NCI-H187 treated with DMSO at 0.1 percent for 48 hours (cell line): Measurements from ENCODE around the gene ATP5IF1.

Source experiments
- DNase-seq: peaks from one replicate; lab custom pipeline; 2025; lab: John Stamatoyannopoulos, UW

Gene ATP5IF1

DNA sequence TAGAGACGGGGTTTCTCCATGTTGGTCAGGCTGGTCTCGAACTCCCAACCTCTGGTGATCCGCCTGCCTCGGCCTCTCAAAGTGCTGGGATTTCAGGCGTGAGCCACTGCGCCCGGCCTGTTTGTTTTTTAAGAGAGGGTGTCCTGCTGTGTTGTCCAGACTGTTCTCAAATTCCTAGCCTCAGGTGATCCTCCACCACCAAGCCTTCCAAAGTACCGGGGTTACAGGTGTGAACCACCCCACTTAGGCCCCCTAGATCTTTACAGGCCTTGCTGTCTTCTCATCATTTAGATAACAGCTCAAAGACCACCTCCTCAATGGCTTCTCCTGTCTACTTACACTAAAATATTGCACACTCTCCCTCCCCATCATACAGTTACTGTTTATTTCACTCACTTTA lies 29.7 kb downstream of the ATP5IF1 start:
- DNase-seq: no peak

DNA sequence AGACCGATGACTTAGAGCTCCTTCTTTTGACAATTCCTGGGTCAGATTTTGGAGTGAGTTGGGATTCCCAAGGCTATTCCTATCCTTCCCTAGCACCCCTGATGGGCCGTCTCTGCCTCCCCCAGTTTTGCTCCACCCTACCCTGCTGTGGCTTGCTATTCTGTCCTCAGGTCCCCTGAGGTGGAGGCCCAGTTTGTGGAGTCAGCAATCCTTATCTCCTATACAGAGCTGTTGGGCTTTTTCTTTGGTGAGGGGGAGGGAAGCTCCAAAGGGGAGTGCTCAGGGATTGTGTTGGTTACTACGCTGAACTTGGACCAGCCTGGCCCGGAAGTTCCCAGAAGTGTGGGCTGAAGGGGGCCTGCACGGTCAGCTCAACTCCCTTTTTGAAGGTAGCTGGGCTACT lies 31.0 kb downstream of the ATP5IF1 start:
- no peak for DNase-seq

DNA sequence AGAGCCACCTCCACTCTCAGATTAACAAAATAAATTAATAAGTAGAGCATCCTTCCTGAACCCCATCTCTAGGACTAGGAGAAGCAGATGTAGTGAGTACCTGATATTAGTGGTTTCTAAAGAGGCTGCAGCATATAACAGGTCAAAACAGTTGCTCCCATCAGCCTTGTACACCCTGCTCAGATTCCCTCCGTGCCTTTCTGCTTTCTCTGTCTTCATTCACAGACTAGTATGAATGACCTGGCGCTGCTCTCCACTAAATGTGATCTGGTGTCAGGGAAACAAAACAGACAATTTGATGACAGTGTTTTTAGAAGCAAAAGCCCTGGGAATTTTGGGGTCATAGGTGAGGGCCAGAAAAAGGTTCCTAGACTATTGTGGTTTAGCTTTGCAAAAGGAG lies 31.7 kb downstream of the ATP5IF1 start:
- no peak for DNase-seq

DNA sequence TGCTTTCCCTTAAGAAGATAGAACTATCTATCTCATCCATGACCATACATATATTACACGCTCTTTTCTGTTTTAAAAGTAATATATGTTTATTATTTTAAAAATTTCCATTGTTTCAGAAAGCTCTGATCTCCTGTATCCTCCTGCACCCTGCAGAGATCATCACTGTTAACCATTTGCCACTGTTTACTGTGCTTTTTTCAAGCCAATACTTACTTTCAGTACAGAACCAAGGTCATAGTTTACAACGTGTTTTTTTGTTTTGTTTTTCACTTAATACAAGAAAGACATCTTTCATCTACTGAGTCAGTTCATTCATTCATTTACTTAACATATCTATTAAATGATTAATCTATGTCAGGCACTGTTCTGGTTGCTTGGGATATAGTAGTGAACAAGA lies 33.6 kb downstream of the ATP5IF1 start:
- DNase-seq: no peak

DNA sequence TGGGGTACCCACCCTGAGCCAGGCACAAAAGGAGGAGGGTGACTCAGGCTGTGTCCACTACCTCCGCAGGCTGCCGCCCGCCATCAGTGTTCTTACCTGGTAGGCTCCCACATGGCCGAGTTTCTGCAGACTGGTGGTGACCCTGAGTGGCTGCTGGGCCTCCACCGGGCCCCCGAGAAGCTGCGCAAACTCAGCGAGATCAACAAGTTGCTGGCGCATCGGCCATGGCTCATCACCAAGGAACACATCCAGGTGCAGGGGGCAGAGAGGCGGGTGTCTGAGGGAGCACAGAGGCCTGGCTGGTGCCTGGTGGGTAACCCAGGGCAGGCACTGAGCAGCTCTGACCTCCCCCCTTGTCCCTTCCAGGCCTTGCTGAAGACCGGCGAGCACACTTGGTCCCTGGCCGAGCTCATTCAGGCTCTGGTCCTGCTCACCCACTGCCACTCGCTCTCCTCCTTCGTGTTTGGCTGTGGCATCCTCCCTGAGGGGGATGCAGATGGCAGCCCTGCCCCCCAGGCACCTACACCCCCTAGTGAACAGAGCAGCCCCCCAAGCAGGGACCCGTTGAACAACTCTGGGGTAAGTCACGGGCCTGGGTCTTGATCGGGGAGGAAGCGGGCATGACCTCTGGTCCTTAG lies 36.4 kb downstream of the ATP5IF1 start:
- no peak for DNase-seq

DNA sequence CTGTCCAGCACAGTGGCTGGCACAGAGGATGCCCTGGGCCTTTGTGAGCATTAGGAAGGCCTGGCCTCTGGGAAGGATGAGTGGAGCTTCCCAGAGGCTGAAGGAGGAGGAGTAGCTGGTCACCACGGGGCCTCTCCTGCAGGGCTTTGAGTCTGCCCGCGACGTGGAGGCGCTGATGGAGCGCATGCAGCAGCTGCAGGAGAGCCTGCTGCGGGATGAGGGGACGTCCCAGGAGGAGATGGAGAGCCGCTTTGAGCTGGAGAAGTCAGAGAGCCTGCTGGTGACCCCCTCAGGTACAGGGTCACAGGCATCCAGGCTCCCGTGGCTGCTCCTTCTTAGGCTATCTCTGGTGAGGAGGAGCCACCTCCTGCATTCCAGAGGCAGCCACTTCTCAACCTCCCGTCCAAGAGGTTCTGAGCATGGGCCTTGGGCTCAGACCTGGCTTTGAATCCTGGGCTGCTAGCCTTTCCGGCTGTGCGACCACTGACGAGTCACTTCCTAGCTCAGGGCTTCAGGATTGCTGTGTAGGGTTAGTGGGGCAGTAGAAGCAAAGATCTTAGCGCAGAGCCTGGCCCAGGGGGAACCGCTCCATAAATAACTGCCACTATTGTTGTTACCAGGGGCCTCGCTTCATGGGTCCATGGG lies 37.4 kb downstream of the ATP5IF1 start:
- DNase-seq: no peak

DNA sequence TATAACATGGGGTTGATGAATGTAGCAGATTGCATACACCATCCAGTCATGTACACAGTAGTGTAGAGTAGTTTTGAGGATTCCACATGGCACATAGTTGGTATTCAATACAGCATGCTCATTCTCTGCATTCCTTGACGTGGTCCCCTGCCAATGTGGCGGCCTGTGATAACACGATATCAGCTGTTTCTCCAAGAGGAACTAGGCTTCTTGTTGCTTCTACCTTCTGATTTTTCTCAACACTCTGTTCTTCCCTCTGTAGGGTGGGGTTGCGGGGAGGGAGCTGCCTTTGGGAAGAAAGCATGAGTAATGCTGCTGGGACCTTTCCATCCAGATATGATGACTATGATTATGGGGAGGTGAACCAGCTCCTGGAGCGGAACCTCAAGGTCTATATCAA lies 42.8 kb downstream of the ATP5IF1 start:
- no peak for DNase-seq

DNA sequence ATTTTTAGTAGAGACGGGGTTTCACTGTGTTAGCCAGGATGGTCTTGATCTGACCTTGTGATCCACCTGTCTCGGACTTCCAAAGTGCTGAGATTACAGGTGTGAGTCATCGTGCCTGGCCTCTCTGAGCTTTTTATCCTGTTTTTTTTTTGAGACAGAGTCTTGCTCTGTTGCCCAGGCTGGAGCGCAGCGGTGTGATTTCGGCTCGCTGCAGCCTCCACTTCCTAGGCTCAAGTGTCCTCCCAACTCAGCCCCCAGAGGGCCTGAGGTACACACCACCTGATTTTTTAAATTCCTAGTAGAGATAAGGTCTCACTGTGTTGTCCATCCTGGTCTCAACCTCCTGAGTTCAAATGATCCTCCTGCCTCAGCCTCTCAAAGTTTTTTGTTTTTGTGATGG lies 43.8 kb downstream of the ATP5IF1 start:
- no peak for DNase-seq

DNA sequence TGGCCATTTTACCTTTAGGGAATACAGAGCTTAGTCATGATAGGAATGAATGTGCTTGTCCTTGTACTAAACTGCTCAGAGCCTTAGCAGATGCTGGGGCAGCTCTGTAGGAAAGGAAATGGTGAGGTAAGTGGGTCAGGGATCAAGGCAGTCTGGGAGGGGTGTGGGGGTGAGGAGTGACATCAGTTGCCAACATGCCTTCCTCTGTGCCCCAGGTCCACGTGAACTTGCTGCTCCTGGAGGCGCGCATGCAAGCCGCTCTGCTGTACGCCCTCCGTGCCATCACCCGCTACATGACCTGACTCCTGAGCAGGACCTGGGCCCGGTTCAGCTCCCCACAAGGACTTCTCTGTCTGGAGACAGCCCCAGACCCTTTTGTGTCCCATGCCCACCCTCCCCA lies 44.6 kb downstream of the ATP5IF1 start:
- no peak for DNase-seq

DNA sequence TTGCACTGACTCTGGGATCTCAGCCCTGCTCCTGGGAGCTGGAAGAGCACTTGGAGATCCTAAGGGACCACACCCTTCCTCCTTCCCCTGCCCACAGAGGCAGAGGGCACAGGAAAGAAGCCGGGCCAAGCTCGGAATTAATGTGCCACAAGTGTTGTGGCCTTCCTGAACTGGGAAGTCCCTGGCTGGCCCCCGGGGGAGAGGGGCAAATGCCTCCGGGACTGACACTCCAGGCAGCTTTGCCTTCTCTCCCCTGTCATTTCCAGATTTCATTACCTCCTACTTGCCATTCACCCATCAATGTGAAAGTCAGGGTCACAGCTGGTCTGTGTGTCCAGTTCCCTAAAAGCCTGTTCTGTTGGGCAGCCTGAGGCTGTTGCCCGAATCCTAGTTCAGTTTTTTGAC lies 45.1 kb downstream of the ATP5IF1 start:
- DNase-seq: no peak

DNA sequence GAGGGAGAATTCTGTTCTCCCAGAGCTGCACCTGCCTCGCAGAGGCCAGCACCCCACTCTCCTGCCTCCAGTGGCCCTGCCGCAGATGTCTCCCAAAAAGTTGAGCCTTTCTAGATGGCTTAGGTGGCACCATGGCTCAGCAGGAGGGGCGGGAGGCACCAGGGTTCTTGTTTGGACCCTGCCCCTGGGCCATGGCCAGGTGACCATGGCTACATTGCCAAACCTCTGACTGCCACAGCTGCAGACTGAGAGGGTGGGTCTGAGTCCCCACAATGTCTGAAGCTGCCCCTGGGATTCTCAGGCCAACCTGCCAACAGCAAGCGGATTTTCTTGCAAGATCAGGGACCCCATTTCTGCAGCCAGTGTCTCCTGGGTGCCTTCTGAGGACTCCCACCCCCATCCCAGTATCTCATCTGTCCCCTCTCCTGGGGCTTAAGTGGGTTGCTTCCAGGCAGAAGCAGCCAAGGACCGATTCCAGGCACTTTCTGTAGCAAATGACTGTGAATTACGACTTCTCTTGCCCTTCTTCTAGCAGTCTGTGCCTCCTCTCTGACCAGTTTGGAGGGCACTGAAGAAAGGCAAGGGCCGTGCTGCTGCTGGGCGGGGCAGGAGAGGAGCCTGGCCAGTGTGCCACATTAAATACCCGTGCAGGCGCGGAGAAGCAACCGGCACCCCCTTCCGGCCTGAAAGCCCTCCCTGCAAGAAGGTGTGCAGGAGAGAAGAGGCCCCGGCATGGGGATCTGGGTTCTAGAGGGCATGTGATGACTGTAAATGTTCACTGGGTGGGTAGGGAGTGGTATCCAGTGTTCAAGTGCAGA lies 45.9 kb downstream of the ATP5IF1 start:
- no peak for DNase-seq

DNA sequence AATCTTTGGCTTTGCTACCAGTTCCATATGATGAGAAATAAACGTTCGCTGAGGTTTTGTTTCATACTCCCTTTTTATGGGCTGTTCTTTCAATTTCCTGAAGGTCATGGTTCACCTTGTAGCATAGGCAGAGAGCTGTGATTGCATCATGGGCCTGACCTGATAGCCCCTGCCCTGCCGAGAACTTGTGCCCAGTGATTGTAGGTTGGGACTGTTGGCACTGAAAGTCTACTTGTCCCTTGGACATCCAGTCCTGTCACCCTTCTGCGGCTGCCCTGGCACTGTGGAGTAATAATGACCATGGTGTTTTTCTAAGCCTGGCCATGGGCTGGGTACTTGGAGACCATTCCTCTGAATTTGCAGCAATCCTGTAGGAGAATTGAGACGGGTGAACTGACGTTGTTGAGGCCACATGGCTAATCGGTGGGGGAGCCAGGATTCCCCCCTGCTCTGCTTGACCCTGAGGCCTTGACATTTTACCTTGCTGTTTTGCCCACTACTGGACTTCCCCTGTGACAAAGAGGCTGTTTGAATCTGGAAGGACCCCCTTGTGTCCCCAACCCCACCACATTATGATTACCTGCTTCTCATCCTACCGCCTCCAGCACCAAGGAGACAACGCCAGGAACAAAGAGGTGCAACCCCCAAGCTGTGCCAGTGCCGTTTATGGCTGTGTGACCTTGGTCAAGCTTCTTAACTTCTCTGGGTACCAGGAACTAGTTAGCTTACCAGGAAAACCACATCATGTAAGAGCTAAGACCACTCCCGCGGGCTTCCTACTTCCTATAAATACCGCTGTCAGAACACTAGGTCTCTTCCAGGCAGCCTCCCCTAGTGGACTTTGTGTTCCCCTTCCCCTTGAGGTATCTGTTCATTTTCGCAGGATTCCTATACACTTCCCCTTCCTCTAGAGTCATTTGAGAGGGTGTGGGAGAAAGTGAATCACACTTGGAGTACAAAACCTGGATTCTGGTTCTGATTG lies 46.8 kb downstream of the ATP5IF1 start:
- DNase-seq: no peak

DNA sequence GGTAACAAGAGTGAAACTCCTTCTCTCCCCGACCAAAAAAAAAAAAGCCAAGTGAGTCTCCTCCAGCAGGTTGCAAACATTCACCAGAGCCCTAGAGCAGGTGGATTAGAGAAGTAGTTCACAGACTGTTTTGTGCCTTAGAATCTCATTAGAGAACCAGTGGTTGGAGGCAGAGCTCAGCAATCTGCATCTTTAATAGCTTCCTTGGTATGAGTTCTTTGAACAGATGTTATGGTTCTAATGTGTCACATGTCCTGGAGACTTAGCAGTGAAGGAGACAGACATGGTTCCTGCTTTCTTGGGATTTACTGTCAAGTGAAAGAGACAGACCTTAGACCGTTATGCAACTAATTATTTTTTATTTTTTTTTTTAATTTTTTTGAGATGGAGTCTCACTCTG lies 50.2 kb downstream of the ATP5IF1 start:
- no peak for DNase-seq
